SK-N-SH (cell line): ENCODE measurements around the gene CCDC78.

Experiments used
- CHD2 ChIP-seq: fragments of 150-350 bp; IDR thresholded peaks from 2 replicates; pipeline ENCODE4 v1.6.1; 2018; ENCODE audit warnings: low read length; ENCODE audit not compliant: partially characterized antibody
- CTCF ChIP-seq: fragments of 200-600 bp; sonication (generic); IDR thresholded peaks from 2 replicates; pipeline ENCODE4 v1.6.1; 2017; ENCODE audit warnings: antibody characterized with exemption, mild to moderate bottlenecking, moderate library complexity
- EP300 ChIP-seq, 2 experiments: IDR thresholded peaks; 2 replicates each; pipeline versions ENCODE4 v1.4.0 to v1.6.1; 2012; ENCODE audit warnings: borderline replicate concordance in 1 of 2, low read depth in 1 of 2, low read length in 1 of 2
- EZH2phosphoT487 ChIP-seq: fragments of 200-600 bp; sonication (generic); IDR thresholded peaks from 2 replicates; pipeline ENCODE4 v1.6.1; 2017; ENCODE audit warnings: low read depth, mixed run types, mild to moderate bottlenecking, antibody characterized with exemption, moderate library complexity, borderline replicate concordance
- MAX ChIP-seq: IDR thresholded peaks from 2 replicates; pipeline ENCODE4 v1.4.0; 2012; ENCODE audit warnings: low read depth
- MEF2A ChIP-seq: IDR thresholded peaks from 2 replicates; pipeline ENCODE4 v1.4.0; 2012; ENCODE audit warnings: low read depth, borderline replicate concordance
- MXI1 ChIP-seq: IDR thresholded peaks from 2 replicates; pipeline ENCODE4 v1.6.1; 2012; ENCODE audit warnings: mild to moderate bottlenecking, low read depth, low read length, improper control_type of control experiment
- NRF1 ChIP-seq: IDR thresholded peaks from 2 replicates; pipeline ENCODE4 v1.6.1; 2012; ENCODE audit warnings: low read depth, mild to moderate bottlenecking, low read length
- POLR2AphosphoS5 ChIP-seq: IDR thresholded peaks from 2 replicates; pipeline ENCODE4 v1.6.1; 2012; ENCODE audit warnings: low read depth, low read length
- RAD21 ChIP-seq: IDR thresholded peaks from 2 replicates; pipeline ENCODE4 v1.6.1; 2012; ENCODE audit warnings: mild to moderate bottlenecking, low read length
- REST ChIP-seq: IDR thresholded peaks from 2 replicates; pipeline ENCODE4 v1.6.1; 2012; ENCODE audit warnings: mild to moderate bottlenecking, low read depth, low read length, moderate library complexity
- TAF1 ChIP-seq: IDR thresholded peaks from 2 replicates; pipeline ENCODE4 v1.6.1; 2012; ENCODE audit warnings: low read depth, mild to moderate bottlenecking, low read length, moderate library complexity, borderline replicate concordance
- USF1 ChIP-seq: IDR thresholded peaks from 2 replicates; pipeline ENCODE4 v1.4.0; 2012; ENCODE audit warnings: low read depth, borderline replicate concordance
- YY1 ChIP-seq: IDR thresholded peaks from 2 replicates; pipeline ENCODE4 v1.4.0; 2012; ENCODE audit warnings: low read depth, mild to moderate bottlenecking

- TF ChIP-seq CTCF (no peak), CHD2 (no peak), REST (no peak), RAD21 (no peak), POLR2AphosphoS5 (no peak), EZH2phosphoT487 (no peak), USF1 (no peak), NRF1 (no peak), MAX (no peak), EP300 (IDR thresholded peaks at IDR 0.05; ENCODE audit: borderline replicate concordance in 1 of 2, low read depth in 1 of 2, low read length in 1 of 2) (no peak), TAF1 (no peak), MXI1 (no peak), YY1 (no peak), MEF2A (no peak)
Observed at GRCh38 chr16:764848-765487, 38.7 kb upstream of the CCDC78 start.
